ENCODE data around the gene USP15. TPM values are rescaled to one million over a fixed set of nuclear protein-coding genes. Genes with fewer than 3 reads are reported as not detected.

USP15 gene
- total and polyA plus RNA-seq, 9 donors = 35.7 to 152 (median 61.0) TPM

- 63 to 74% (median 70%) methylated on average over 6 of the region's 6 CpGs for WGBS, 3 donors
- intact Hi-C loops (cut with DNase I) = no loop called here
- DNase-seq = no peak
- H3K9me3 ChIP-seq = peaks cover 0 to 3% of the 10 kb centered on the region in 2 donors
- H3K27me3 ChIP-seq = no peaks in the 10 kb centered on the region
- H3K27ac ChIP-seq = no peak overlapping the region
- no peak overlapping the region for H3K4me3 ChIP-seq
- H3K4me1 ChIP-seq (ENCODE audit: insufficient read depth) = no peaks in the 10 kb centered on the region
- no peaks in the 10 kb centered on the region for H3K36me3 ChIP-seq
- no peak for TF ChIP-seq POLR2A (IDR thresholded peaks at IDR 0.05)
- no peak for TF ChIP-seq EP300 (IDR thresholded peaks at IDR 0.05)
- TF ChIP-seq, protein P1, sequence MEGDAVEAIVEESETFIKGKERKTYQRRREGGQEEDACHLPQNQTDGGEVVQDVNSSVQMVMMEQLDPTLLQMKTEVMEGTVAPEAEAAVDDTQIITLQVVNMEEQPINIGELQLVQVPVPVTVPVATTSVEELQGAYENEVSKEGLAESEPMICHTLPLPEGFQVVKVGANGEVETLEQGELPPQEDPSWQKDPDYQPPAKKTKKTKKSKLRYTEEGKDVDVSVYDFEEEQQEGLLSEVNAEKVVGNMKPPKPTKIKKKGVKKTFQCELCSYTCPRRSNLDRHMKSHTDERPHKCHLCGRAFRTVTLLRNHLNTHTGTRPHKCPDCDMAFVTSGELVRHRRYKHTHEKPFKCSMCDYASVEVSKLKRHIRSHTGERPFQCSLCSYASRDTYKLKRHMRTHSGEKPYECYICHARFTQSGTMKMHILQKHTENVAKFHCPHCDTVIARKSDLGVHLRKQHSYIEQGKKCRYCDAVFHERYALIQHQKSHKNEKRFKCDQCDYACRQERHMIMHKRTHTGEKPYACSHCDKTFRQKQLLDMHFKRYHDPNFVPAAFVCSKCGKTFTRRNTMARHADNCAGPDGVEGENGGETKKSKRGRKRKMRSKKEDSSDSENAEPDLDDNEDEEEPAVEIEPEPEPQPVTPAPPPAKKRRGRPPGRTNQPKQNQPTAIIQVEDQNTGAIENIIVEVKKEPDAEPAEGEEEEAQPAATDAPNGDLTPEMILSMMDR (IDR thresholded peaks at IDR 0.05) = no peak
These were observed 41.0 kb downstream of the USP15 start for GRCh38 chr12:62301080-62301798.

- Histone ChIP-seq H3K27ac (no peak overlapping the region), H3K9me3 (peaks cover 0 to 3% of the 10 kb centered on the region in 2 donors), H3K27me3 (no peaks in the 10 kb centered on the region), H3K4me3 (no peak overlapping the region), H3K36me3 (no peaks in the 10 kb centered on the region), H3K4me1 (ENCODE audit: insufficient read depth) (no peaks in the 10 kb centered on the region)
- WGBS, 3 donors = 34 to 42% (median 39%) methylated on average over 1 of the region's 1 CpG
- DNase-seq = no peak
- intact Hi-C loops (cut with DNase I) = no loop called here
- TF ChIP-seq POLR2A (IDR thresholded peaks at IDR 0.05) (no peak), EP300 (IDR thresholded peaks at IDR 0.05) (no peak)
- TF ChIP-seq, protein P1 (IDR thresholded peaks at IDR 0.05) = no peak
These were observed 41.6 kb downstream of the USP15 start for GRCh38 chr12:62301799-62302133.

DNA sequence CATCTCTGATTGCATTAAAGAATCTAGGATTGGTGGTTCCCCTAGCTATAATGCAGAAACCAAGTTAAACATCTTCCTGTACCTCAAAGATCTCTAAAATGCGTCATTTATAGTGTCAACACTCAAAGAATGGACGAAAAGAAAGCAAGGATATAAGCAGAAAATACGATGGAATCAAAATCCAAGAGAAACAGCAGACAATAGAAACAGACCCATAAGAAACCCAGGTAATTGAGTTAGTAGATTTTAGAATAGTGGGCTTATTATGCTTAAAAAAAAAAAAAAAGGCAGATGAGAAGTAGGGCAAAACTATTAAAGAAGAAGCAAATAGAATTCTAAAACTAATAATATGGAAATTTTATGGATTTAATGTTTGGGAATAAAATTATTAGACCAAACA lies 44.4 kb downstream of the USP15 start:
- no peak for DNase-seq
- Histone ChIP-seq H3K4me3 (no peak overlapping the region), H3K27ac (no peak overlapping the region), H3K9me3 (peaks cover 0 to 3% of the 10 kb centered on the region in 2 donors), H3K36me3 (no peaks in the 10 kb centered on the region), H3K4me1 (ENCODE audit: insufficient read depth) (no peaks in the 10 kb centered on the region), H3K27me3 (no peaks in the 10 kb centered on the region)
- TF ChIP-seq, protein P1 (IDR thresholded peaks at IDR 0.05) = no peak
- no peak for TF ChIP-seq EP300 (IDR thresholded peaks at IDR 0.05)
- no peak for TF ChIP-seq POLR2A (IDR thresholded peaks at IDR 0.05)
- intact Hi-C loops (cut with DNase I) = no loop called here
- WGBS, 3 donors = 97 to 100% (median 98%) methylated on average over 3 of the region's 3 CpGs

DNA sequence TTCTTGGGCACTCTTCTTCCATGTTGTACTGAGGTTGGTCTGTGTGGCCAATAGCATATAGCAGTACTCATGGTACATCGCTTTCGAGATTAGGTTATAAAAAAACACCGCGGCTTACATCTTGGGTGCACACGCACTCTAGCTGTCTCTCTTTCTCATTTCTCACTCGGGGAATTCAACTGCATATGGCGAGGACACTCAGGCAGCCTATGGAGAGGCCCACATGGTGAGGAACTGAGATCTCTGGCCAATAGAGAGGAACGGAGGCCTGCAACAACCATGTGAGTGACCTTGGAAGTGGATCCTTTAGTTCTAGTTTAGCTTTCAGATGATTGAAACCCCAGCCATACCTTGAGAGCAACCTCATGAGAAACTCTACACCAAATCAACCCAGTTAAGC lies 45.6 kb downstream of the USP15 start:
- TF ChIP-seq POLR2A (IDR thresholded peaks at IDR 0.05) (no peak), EP300 (IDR thresholded peaks at IDR 0.05) (no peak)
- TF ChIP-seq, protein P1 (IDR thresholded peaks at IDR 0.05) = no peak
- Histone ChIP-seq H3K36me3 (no peaks in the 10 kb centered on the region), H3K4me3 (no peak overlapping the region), H3K27ac (no peak overlapping the region), H3K9me3 (peaks cover 0 to 3% of the 10 kb centered on the region in 2 donors), H3K4me1 (ENCODE audit: insufficient read depth) (no peaks in the 10 kb centered on the region), H3K27me3 (no peaks in the 10 kb centered on the region)
- intact Hi-C loops (cut with DNase I) = no loop called here
- DNase-seq = no peak
- WGBS, 3 donors = 98 to 99% (median 98%) methylated on average over 8 of the region's 8 CpGs
